NCI-H2107 treated with DMSO at 0.1 percent for 48 hours (cell line): Measurements from ENCODE around the gene NAT16.
A peak's percentile ranks its signal among the peaks of the same experiment; 100 is the strongest.
"Not testable (repeated sequence)": the region's sequence is repeated elsewhere in the genome, so short reads cannot be mapped to it uniquely, and the experiment has no call there.

Experiments used
- DNase-seq: peaks from one replicate; lab custom pipeline; 2025; ENCODE audit not compliant: unreplicated experiment; lab: John Stamatoyannopoulos, UW

Gene NAT16

GRCh38 chr7:101202603-101202918 lies 22.5 kb upstream of the NAT16 start:
- DNase-seq, result no peak

GRCh38 chr7:101201695-101202602 lies 21.9 kb upstream of the NAT16 start:
- peak; percentile 10 for DNase-seq

- DNase-seq, result no peak
These were observed 20.9 kb upstream of the NAT16 start, which contains the start of gene MOGAT3 for GRCh38 chr7:101200862-101201599. MOGAT3 (minus strand) TSS chr7:101201036; CDS start chr7:101200854, 182 bp downstream.

GRCh38 chr7:101200504-101200861 lies 20.4 kb upstream of the NAT16 start:
- DNase-seq, result no peak

GRCh38 chr7:101199522-101199921 lies 19.4 kb upstream of the NAT16 start:
- not testable (repeated sequence) for DNase-seq

- DNase-seq, result no peak
These were observed 18.4 kb upstream of the NAT16 start for GRCh38 chr7:101198476-101198875.

- no peak for DNase-seq
These were observed 17.9 kb upstream of the NAT16 start for GRCh38 chr7:101197991-101198390.

GRCh38 chr7:101195884-101196283 lies 15.8 kb upstream of the NAT16 start:
- no peak for DNase-seq

- DNase-seq, result no peak
These were observed 9.0 kb upstream of the NAT16 start for GRCh38 chr7:101189109-101189508.

- no peak for DNase-seq
These were observed 6.8 kb upstream of the NAT16 start for GRCh38 chr7:101186844-101187428.

- no peak for DNase-seq
These were observed 6.1 kb upstream of the NAT16 start for GRCh38 chr7:101186194-101186593.

- no peak for DNase-seq
These were observed 5.3 kb upstream of the NAT16 start for GRCh38 chr7:101185258-101185839.

GRCh38 chr7:101179713-101180112 lies 380 bp downstream of the NAT16 start:
- no peak for DNase-seq

GRCh38 chr7:101179117-101179516 lies 976 bp downstream of the NAT16 start:
- DNase-seq, result peak; percentile 14

- no peak for DNase-seq
These were observed 2.4 kb downstream of the NAT16 start for GRCh38 chr7:101177644-101178043.

GRCh38 chr7:101175664-101176063 lies 4.4 kb downstream of the NAT16 start:
- DNase-seq, result no peak

- DNase-seq, result no peak
These were observed 5.7 kb downstream of the NAT16 start for GRCh38 chr7:101174322-101174854.

GRCh38 chr7:101173752-101174244 lies 6.3 kb downstream of the NAT16 start:
- DNase-seq, result no peak

- DNase-seq, result peak; percentile 64
These were observed 7.0 kb downstream of the NAT16 start for GRCh38 chr7:101172854-101173751.
